ENCODE results near the gene RNF212. TPM values are rescaled to one million over a fixed set of nuclear protein-coding genes. Genes with fewer than 3 reads are reported as not detected.

Gene RNF212
- total and polyA plus RNA-seq, 2 experiments from 2014 or later = 17.0 to 20.6 TPM

- no peak overlapping the region for H3K4me3 Mint-ChIP-seq
- no peaks in the 10 kb centered on the region for H3K9me2 ChIP-seq (ENCODE audit: insufficient read depth)
- no peak overlapping the region for H3K4me3 ChIP-seq
- H3K36me3 ChIP-seq (ENCODE audit: insufficient read depth) = no peaks in the 10 kb centered on the region
- peaks cover 24% of the 10 kb centered on the region for H3K4me1 Mint-ChIP-seq
- no peak overlapping the region for H3K27ac ChIP-seq (ENCODE audit: low read depth)
- H3K4me2 ChIP-seq = no peak overlapping the region
- H3K27me3 ChIP-seq (ENCODE audit: insufficient read depth) = no peaks in the 10 kb centered on the region
- no peaks in the 10 kb centered on the region for H3K9me3 Mint-ChIP-seq
- H3K27ac Mint-ChIP-seq = no peak overlapping the region
- H3K79me2 ChIP-seq (replicated peaks; ENCODE audit: insufficient read depth) = peaks cover 4% of the 10 kb centered on the region; the same call in 1 of the 2 replicates
- TF ChIP-seq NANOG (IDR thresholded peaks at IDR 0.05; ENCODE audit: borderline replicate concordance) (no peak), ZNF114 (CRISPR knock-in tag; IDR thresholded peaks at IDR 0.05) (no peak), REST (IDR thresholded peaks at IDR 0.05; ENCODE audit: unreplicated experiment) (no peak), EZH2 (IDR thresholded peaks at IDR 0.05; ENCODE audit: low read depth, unreplicated experiment) (no peak), CTCF (conservative IDR thresholded peaks at IDR 0.05; ENCODE audit: low read depth in 2 of 2) (no peak), ZNF462 (CRISPR knock-in tag; IDR thresholded peaks at IDR 0.05) (no peak), ETS1 (IDR thresholded peaks at IDR 0.05) (no peak), EZH2phosphoT487 (IDR thresholded peaks at IDR 0.05; ENCODE audit: unreplicated experiment) (no peak), STAT1 (IDR thresholded peaks at IDR 0.05; ENCODE audit: unreplicated experiment) (no peak), POLR2AphosphoS5 (IDR thresholded peaks at IDR 0.05; ENCODE audit: low read depth) (no peak)
- peaks cover 6% of the 10 kb centered on the region; the same call in 1 of the 2 replicates for H4K20me1 ChIP-seq (replicated peaks; ENCODE audit: insufficient read depth)
- peaks cover 4% of the 10 kb centered on the region; the same call in 1 of the 2 replicates for H3K4me1 ChIP-seq (ENCODE audit: insufficient read depth)
- DNase-seq (ENCODE audit: low spot score) (peak; percentile 28), ATAC-seq (peak; percentile 53)
- 0 out of 2 replicates have a peak overlapping the region, but pooled peaks have one; percentile 14 for H2AFZ ChIP-seq
- H3K27me3 Mint-ChIP-seq (ENCODE audit: insufficient read depth, low read depth, poor library complexity) = peaks cover 7% of the 10 kb centered on the region
- no peaks in the 10 kb centered on the region for H3F3A ChIP-seq (replicated peaks; ENCODE audit: low read depth)
- H3K36me3 Mint-ChIP-seq (ENCODE audit: low read depth) = no peaks in the 10 kb centered on the region
These were observed 7.7 kb downstream of the RNF212 start for GRCh38 chr4:1105662-1106061.

Measured in GM23338 (cell line).